GM12801 (cell line): ENCODE measurements around the gene B3GAT3.

Experiments
- CTCF ChIP-seq: IDR thresholded peaks from one replicate; pipeline ENCODE4 v1.5.1; 2011; ENCODE audit warnings: control low read depth; ENCODE audit not compliant: insufficient read length; ENCODE audit errors: extremely low read depth

Gene B3GAT3

GRCh38 chr11:62600367-62601121 lies 21.2 kb downstream of the B3GAT3 start:
- no peak for TF ChIP-seq CTCF

- TF ChIP-seq CTCF = no peak
Measured at GRCh38 chr11:62599901-62600300, 21.9 kb downstream of the B3GAT3 start.

- no peak for TF ChIP-seq CTCF
Measured at GRCh38 chr11:62599069-62599696, 22.6 kb downstream of the B3GAT3 start.

- no peak for TF ChIP-seq CTCF
Measured at GRCh38 chr11:62595124-62595523, 26.7 kb downstream of the B3GAT3 start.

- TF ChIP-seq CTCF = no peak
Measured at GRCh38 chr11:62593434-62594044, 28.2 kb downstream of the B3GAT3 start.

GRCh38 chr11:62592989-62593421 lies 28.8 kb downstream of the B3GAT3 start:
- TF ChIP-seq CTCF = no peak

- no peak for TF ChIP-seq CTCF
Measured at GRCh38 chr11:62592146-62592815, 29.5 kb downstream of the B3GAT3 start.
